ENCODE results near the gene MACROD2.

MACROD2 gene

GRCh38 chr20:15578113-15578512, 1582.8 kb downstream of the MACROD2 start:
- DNase-seq, result no peak

- DNase-seq, result no peak
Observed at GRCh38 chr20:15579688-15580087, 1584.4 kb downstream of the MACROD2 start.

GRCh38 chr20:15582146-15582760, 1586.9 kb downstream of the MACROD2 start:
- DNase-seq, result no peak

GRCh38 chr20:15584507-15584906, 1589.2 kb downstream of the MACROD2 start:
- DNase-seq, result no peak

GRCh38 chr20:15593081-15593480, 1597.8 kb downstream of the MACROD2 start:
- no peak for DNase-seq

GRCh38 chr20:15594158-15594695, 1598.9 kb downstream of the MACROD2 start:
- DNase-seq, result no peak

DNA sequence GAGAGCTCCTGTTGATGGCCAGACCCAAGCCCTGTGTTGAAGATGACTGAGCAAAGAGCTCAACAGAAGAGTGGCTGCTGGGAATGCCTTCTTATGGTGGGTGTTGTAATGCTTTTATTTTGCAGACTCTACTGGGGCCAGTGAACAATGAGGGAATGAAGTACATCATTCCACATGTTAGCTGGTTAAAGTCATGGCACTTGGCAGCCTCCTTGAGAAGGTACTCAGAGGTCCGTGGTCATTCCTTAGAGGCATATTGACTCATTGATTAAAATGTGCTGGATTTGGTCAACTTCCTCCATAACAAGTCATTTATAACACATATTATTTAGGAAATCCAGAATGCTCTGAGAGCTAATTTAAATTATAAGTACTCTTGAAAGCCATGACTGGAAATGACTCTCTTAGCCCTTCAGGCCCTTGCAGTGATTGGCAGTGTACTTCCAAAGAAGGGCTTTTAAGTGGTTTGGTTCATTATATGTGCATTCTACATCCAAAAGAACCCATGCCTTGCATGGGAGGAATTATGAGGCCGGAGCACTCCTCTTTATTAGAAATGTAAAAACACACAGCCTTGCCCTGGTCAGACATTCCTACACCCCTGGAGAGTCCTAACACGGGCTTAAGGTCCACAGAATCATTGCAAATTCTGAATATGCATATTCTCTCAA, 1601.0 kb downstream of the MACROD2 start:
- DNase-seq, result no peak

GRCh38 chr20:15597306-15597705, 1602.0 kb downstream of the MACROD2 start:
- no peak for DNase-seq

DNA sequence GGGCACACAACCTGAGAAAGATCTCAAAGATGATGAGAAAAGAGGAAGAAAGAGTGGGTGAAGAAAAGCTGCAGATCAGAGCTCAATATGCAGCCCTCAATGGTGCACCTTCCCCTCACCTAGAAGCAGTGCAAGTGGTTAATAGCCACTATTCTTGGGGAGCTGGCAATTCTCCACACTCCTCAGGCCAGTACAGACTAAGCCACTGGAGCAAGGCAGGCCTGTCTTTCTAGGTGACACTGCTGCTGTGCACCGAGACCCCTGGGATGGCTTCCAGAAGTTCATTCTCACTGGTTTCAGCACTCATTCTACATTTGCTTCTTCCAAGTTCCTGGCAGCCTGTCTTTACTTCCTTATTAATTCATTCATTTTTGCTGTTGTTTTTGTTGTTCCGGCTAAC, 1604.6 kb downstream of the MACROD2 start:
- DNase-seq, result no peak

- no peak for DNase-seq
Observed at GRCh38 chr20:15600565-15600964, 1605.2 kb downstream of the MACROD2 start.

GRCh38 chr20:15603506-15603905, 1608.2 kb downstream of the MACROD2 start:
- DNase-seq, result no peak

- DNase-seq, result no peak
Observed at GRCh38 chr20:15603978-15604805, 1608.9 kb downstream of the MACROD2 start.

DNA sequence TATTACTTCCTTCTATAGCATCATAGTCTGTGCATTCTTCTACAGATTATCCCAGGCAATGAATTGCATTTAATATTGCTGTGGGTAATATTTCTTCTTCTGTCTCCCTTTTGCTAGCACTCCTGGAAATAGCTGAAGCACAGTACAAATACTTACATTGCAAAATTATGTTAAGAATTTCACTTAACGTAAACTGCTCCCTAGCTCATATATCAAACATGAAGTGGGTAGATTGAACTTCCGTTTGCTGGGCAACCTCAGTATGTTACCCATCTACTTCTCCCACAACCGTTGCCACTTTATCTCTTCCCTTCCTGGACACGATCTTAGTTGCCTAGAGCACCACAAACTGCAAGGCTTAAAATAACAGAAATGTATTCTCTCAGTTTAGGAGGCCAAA, 1614.6 kb downstream of the MACROD2 start:
- no peak for DNase-seq

DNA sequence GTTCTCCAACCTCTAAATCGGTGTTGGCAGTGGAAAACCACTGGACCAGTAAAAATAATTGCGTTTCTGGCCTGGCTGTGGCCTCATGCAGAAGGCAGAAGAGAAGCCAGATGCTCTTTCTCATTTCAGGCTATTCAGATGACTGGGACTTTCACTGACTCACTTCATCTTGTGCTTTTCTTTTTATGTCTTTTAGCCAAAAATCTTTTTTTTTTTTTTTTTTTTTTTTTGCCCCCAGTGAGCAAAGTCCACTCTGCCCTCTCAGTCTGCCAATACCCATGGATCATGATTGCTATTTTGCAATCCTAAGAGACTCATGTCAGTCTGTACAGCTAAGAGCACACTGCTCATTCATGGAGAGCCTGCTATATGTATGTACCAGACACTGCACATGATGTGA, 1615.5 kb downstream of the MACROD2 start:
- no peak for DNase-seq

DNA sequence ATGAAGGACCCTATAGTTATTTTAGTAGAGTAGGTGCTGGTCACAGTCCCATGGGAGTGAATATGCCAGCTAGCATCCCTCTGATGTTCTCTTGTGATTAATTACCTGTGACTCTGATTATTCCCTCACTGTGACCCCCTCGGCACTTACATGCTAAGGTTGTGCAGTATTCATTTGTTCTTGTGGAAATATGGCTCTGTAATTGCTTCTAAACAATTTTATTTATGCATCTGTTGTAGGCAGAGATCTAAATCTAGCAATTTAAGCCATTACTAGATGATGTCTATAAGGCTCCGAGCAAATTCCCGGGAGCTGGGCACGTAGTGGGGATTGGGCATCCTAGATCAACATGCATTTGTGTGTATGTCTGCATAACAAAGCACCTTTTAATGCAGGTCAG, 1616.2 kb downstream of the MACROD2 start:
- no peak for DNase-seq

DNA sequence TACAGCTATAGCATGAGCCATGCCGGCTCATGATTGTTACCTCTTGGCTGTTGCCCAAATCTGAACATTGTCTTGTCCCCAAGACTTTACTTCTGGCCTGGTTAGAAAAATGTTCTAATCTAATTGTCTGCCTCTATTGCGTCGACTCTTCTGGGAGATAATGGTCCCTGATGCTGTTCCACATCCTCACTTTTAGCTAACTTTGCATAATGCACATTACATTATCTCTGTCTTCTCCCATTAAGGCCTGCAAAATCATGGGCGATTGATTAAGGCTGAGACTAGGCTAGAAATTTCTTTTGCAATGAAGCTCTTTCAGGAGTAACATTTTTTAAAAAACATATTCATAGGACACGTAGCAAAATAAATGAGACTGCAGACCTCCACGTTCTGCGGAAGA, 1616.9 kb downstream of the MACROD2 start:
- no peak for DNase-seq

- no peak for DNase-seq
Observed at GRCh38 chr20:15612769-15613168, 1617.5 kb downstream of the MACROD2 start.

DNA sequence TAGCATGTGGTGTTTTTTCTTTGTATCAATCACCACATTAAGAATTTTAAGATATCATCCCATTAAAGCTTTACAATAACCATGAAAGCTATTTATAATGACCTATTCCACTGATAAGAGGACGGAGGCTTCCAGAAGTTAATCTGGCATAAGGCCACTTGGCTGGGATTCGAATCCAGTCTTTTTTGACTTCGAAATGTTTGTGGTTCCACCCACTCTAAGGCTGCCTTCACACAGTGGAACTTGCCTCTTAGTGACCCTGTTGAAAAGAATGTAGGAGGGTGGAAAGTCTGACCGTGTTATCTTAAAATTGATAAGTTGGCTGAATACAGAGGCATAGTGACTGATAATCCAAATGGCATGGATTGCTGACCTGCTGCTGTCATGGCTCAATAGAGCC, 1618.2 kb downstream of the MACROD2 start:
- no peak for DNase-seq

- DNase-seq, result no peak
Observed at GRCh38 chr20:15616626-15617025, 1621.3 kb downstream of the MACROD2 start.

- no peak for DNase-seq
Observed at GRCh38 chr20:15618110-15618509, 1622.8 kb downstream of the MACROD2 start.

- no peak for DNase-seq
Observed at GRCh38 chr20:15618912-15619311, 1623.6 kb downstream of the MACROD2 start.

- DNase-seq, result no peak
Observed at GRCh38 chr20:15619341-15619740, 1624.0 kb downstream of the MACROD2 start.

DNA sequence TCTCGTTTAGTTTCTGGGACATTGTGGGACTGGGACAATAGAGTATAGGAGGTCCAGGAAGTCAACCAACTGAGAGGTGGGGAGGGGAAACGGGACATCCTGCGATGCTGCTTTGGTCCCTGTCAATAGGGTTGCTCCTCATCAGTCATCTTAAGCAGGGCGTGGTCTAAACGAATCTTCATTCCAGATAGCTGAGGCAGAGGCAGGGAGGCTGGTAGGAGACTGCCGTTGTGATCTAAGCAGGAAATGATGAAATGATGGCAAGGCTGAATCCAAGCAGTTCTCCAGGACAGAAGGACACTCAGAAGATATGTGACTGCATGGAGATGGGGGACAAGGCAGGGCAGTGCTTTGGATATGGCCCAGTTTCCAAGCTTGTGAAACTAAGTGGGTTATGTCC, 1624.5 kb downstream of the MACROD2 start:
- DNase-seq, result no peak

DNA sequence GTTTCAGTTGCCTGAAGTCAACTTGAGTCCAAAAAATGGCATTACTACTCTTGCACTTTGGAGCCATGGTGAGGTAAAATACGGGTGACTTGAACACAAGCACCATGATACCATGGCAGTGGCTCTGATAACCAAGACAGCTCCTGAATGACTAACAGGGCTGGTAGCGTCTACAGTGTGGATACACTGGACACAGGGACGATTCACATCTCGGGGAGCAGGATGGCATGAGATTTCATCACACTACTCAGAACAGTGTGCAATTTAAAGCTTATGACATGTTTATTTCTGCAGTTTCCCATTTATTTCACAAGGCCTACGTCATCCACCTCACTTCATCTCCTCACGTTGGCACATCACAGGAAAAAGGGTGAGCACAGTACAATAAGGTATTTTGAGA, 1627.1 kb downstream of the MACROD2 start:
- DNase-seq, result no peak
